ENCODE data around the gene CITED4. TPM values are rescaled to one million over a fixed set of nuclear protein-coding genes. Genes with fewer than 3 reads are reported as not detected.
A peak's percentile ranks its signal among the peaks of the same experiment; 100 is the strongest.

The CITED4 gene
- total and polyA plus RNA-seq, 2 experiments from 2014 or later, result 98.6 to 180 TPM

DNA sequence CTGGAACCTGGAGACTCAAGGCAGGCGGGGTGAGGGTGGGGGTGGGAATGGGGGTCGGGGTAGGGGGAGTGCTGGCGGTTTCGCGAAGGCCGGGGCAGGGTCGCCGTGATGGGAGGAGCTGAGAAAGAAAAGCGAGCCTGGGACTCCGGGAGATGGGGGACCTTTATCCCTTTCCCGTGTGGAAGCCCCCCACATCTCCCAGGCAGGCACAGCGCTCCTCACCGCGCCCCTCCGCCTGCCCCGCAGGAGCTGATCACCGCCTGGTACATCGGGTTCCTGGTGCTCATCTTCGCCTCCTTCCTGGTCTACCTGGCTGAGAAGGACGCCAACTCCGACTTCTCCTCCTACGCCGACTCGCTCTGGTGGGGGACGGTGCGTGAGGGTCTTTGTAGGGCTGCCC is 43.1 kb downstream of the CITED4 start:
- no peak for DNase-seq (ENCODE audit: low read depth in 1 of 2, low spot score in 1 of 2)
- H3K9me3 ChIP-seq (ENCODE audit: low read depth), result no peaks in the 10 kb centered on the region
- H3K4me1 ChIP-seq (ENCODE audit: low read depth), result no peaks in the 10 kb centered on the region
- H3K36me3 ChIP-seq, result no peaks in the 10 kb centered on the region
- H3K4me3 ChIP-seq, result no peak overlapping the region
- peaks cover 23% of the 10 kb centered on the region for H3K27me3 ChIP-seq
- no peak overlapping the region for H3K27ac ChIP-seq
- TF ChIP-seq, protein P1, sequence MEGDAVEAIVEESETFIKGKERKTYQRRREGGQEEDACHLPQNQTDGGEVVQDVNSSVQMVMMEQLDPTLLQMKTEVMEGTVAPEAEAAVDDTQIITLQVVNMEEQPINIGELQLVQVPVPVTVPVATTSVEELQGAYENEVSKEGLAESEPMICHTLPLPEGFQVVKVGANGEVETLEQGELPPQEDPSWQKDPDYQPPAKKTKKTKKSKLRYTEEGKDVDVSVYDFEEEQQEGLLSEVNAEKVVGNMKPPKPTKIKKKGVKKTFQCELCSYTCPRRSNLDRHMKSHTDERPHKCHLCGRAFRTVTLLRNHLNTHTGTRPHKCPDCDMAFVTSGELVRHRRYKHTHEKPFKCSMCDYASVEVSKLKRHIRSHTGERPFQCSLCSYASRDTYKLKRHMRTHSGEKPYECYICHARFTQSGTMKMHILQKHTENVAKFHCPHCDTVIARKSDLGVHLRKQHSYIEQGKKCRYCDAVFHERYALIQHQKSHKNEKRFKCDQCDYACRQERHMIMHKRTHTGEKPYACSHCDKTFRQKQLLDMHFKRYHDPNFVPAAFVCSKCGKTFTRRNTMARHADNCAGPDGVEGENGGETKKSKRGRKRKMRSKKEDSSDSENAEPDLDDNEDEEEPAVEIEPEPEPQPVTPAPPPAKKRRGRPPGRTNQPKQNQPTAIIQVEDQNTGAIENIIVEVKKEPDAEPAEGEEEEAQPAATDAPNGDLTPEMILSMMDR (IDR thresholded peaks at IDR 0.05; ENCODE audit: low read depth, low read length), result no peak

DNA sequence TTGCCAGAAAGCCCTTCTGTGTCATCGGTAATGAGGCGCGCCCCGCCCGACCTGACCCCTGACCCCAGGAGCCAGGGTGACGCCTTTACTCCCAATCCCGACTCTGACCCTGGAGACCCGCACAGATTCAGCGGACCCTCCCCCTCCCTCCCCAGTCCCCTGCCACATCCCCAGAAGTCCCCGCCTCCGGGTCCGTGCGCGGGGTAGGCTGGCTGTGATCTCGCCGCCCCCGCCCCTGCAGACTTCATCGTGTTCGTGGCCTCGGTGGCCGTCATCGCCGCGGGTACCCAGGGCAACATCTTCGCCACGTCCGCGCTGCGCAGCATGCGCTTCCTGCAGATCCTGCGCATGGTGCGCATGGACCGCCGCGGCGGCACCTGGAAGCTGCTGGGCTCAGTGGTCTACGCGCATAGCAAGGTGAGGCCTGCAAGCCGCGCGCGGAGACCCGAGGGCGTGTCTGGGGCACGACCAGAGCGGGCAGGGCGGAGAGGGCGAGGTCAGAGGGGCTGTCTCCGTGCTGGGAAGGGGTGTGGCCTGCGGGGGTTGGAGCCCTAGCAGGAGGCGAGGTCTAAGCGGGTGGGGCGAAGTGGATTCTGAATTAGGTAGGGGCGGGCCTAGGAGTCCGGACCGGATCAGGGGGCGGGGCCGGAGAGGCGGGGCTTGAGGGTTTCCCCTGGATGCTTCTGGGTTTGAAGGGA is 43.8 kb downstream of the CITED4 start:
- peak; percentile 50 to 69 for DNase-seq (ENCODE audit: low read depth in 1 of 2, low spot score in 1 of 2)
- Histone ChIP-seq H3K36me3 (no peaks in the 10 kb centered on the region), H3K9me3 (ENCODE audit: low read depth) (no peaks in the 10 kb centered on the region), H3K4me1 (ENCODE audit: low read depth) (no peaks in the 10 kb centered on the region), H3K27me3 (peaks cover 23% of the 10 kb centered on the region), H3K27ac (no peak overlapping the region), H3K4me3 (peak overlapping the region; percentile 33)
- TF ChIP-seq, protein P1 (IDR thresholded peaks at IDR 0.05; ENCODE audit: low read depth, low read length), result no peak

DNA sequence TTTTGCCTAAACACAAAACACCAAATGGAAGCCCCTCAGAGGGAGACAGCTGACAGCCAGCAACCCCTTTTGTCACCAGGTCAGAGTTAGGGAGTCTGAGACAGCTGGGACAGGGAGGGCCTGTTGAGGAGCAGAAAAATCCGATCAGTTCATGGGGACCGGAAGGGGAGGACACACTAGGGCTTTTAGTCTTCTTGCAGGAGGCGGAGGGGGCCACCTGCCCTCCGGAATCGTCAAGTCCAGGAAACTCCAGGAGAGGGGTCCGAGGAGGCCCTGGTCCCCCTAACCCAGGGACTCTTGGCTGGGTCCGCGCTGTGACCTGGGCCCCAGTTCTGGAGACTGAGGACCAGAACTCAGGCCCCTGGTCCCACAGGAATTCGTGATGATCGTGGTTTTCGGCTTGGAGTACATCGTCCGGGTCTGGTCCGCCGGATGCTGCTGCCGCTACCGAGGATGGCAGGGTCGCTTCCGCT is 44.3 kb downstream of the CITED4 start:
- H3K4me3 ChIP-seq, result no peak overlapping the region

DNA sequence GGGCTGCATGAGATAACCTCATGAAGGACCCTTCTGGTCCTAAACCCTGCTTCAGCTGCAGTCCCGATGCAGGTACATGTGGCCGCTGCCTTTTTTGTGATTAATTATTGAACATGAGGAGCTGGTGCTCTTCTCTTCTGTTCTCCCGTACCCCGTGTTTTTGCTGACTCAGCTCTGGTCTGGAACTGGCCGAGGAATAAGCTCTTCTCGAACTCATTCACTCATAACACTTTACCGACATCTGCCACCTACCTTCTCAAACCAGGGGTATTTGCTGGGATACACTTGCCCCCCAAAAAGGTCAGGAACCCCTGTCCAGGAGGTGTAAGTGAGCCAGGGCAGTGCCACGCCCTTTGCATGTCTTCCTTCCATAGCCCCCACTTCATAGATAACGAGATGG is 46.7 kb downstream of the CITED4 start:
- H3K27ac ChIP-seq, result no peak overlapping the region
- no peaks in the 10 kb centered on the region for H3K9me3 ChIP-seq (ENCODE audit: low read depth)
- no peaks in the 10 kb centered on the region for H3K4me1 ChIP-seq (ENCODE audit: low read depth)
- peaks cover 23% of the 10 kb centered on the region for H3K27me3 ChIP-seq
- TF ChIP-seq, protein P1 (IDR thresholded peaks at IDR 0.05; ENCODE audit: low read depth, low read length), result no peak
- no peaks in the 10 kb centered on the region for H3K36me3 ChIP-seq
- no peak for DNase-seq (ENCODE audit: low read depth in 1 of 2, low spot score in 1 of 2)
- H3K4me3 ChIP-seq, result no peak overlapping the region

More for the DNA sequence above, 44.3 kb downstream of the CITED4 start:
- DNase-seq (ENCODE audit: low read depth in 1 of 2, low spot score in 1 of 2), result no peak
- Histone ChIP-seq H3K27me3 (peaks cover 23% of the 10 kb centered on the region), H3K4me1 (ENCODE audit: low read depth) (no peaks in the 10 kb centered on the region), H3K27ac (no peak overlapping the region), H3K9me3 (ENCODE audit: low read depth) (no peaks in the 10 kb centered on the region), H3K36me3 (no peaks in the 10 kb centered on the region)
- TF ChIP-seq, protein P1 (IDR thresholded peaks at IDR 0.05; ENCODE audit: low read depth, low read length), result no peak

Other genes with a start within 250 kb of the CITED4 start
- gene RIMS3, start 196.7 kb downstream of the CITED4 start, total RNA-seq, result 33.0 and 39.3 TPM in 2 replicates
- 29.1 and 29.7 TPM in 2 replicates for gene RIMS3, start 196.7 kb downstream of the CITED4 start, polyA plus RNA-seq
- gene NFYC, start 170.7 kb downstream of the CITED4 start, total RNA-seq, result 124 and 130 TPM in 2 replicates
- gene NFYC, start 170.7 kb downstream of the CITED4 start, polyA plus RNA-seq, result 143 and 149 TPM in 2 replicates
- gene KCNQ4, start 78.6 kb downstream of the CITED4 start, total RNA-seq, result 1.3 and 3.7 TPM in 2 replicates
- 0.13 and 1.0 TPM in 2 replicates for gene KCNQ4, start 78.6 kb downstream of the CITED4 start, polyA plus RNA-seq
- gene CTPS1, start 117.3 kb upstream of the CITED4 start, total RNA-seq, result 18.7 and 25.2 TPM in 2 replicates
- 26.0 and 38.0 TPM in 2 replicates for gene CTPS1, start 117.3 kb upstream of the CITED4 start, polyA plus RNA-seq
- gene SLFNL1, start 159.4 kb upstream of the CITED4 start, total RNA-seq, result 1.5 and 3.0 TPM in 2 replicates
- gene SLFNL1, start 159.4 kb upstream of the CITED4 start, polyA plus RNA-seq, result 0.73 and 1.0 TPM in 2 replicates